GM18511 (cell line): Measurements from ENCODE around the gene TRHDE.

Experiments
- ATAC-seq: cut with Tn5 transposase; IDR thresholded peaks from one replicate; pipeline ENCODE4 v1.9.1; 2021; ENCODE audit warnings: mild to moderate bottlenecking, moderate library complexity; ENCODE audit not compliant: unreplicated experiment

Gene TRHDE, protein sequence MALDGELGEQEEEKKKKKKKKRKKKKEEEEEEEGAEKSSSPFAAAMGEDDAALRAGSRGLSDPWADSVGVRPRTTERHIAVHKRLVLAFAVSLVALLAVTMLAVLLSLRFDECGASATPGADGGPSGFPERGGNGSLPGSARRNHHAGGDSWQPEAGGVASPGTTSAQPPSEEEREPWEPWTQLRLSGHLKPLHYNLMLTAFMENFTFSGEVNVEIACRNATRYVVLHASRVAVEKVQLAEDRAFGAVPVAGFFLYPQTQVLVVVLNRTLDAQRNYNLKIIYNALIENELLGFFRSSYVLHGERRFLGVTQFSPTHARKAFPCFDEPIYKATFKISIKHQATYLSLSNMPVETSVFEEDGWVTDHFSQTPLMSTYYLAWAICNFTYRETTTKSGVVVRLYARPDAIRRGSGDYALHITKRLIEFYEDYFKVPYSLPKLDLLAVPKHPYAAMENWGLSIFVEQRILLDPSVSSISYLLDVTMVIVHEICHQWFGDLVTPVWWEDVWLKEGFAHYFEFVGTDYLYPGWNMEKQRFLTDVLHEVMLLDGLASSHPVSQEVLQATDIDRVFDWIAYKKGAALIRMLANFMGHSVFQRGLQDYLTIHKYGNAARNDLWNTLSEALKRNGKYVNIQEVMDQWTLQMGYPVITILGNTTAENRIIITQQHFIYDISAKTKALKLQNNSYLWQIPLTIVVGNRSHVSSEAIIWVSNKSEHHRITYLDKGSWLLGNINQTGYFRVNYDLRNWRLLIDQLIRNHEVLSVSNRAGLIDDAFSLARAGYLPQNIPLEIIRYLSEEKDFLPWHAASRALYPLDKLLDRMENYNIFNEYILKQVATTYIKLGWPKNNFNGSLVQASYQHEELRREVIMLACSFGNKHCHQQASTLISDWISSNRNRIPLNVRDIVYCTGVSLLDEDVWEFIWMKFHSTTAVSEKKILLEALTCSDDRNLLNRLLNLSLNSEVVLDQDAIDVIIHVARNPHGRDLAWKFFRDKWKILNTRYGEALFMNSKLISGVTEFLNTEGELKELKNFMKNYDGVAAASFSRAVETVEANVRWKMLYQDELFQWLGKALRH

GRCh38 chr12:72272091-72272661 is at the start of gene TRHDE:
Gene TRHDE (plus strand): TSS chr12:72272370. CDS start chr12:72272644, 274 bp downstream.
- ATAC-seq: no peak

GRCh38 chr12:72226510-72226909 is 45.7 kb upstream of the TRHDE start:
- ATAC-seq: no peak

DNA sequence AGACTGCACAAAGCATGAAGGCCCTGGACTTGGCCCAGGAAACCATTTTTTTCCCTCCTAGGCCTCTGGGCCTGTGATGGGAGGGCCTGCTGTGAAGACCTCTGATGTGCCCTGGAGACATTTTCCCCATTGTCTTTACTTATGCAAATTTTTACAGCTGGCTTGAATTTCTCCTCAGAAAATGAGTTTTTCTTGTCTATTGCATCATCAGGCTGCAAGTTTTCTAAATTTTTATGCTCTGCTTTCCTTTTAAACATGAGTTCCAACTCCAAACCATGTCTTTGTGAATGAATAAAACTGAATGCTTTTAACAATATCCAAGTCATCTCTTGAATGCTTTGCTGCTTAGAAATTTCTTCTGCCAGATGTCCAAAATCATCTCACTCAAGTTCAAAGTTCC is 43.7 kb upstream of the TRHDE start:
- no peak for ATAC-seq

- ATAC-seq: no peak
Measured at GRCh38 chr12:72230589-72230988, 41.6 kb upstream of the TRHDE start.

GRCh38 chr12:72234886-72235285 is 37.3 kb upstream of the TRHDE start:
- ATAC-seq: no peak

GRCh38 chr12:72236071-72236705 is 36.0 kb upstream of the TRHDE start:
- no peak for ATAC-seq

DNA sequence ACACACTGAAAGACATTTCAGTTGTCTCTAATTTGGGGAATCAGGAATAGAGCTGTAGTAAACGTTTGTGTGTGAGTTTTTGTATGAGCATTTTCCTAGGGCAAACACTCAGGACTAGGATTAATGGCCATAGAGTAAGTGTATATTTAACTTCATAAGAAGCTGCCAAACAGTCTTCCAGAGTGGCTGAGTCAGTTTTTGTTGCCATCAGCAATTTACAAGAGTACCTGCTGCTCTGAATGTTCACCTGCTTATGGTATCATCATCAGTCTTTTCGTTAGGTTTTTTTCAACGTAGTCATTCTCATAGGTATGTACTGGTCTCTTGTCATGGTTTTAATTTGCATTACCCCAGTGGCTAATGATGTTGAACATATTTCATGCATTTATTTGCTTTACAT is 30.6 kb upstream of the TRHDE start:
- ATAC-seq: no peak

DNA sequence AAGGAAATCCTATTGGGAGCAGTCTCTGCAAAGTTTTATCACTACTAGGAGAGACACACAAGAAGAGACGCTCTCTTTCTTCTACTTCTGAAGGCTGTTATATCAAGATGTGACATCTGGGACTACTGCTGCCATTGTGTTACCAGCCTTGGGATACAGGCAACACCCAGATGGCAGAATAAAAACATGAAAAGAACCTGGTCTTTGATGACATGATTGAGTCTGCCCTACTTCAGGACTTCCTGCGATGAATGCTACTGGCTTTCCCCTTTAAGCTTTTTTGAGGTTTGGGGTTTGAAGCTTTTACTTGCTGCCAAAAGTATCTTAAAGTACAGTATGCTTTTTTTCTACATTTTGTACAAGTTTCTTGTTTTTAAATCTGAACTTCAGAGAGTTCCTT is 29.2 kb upstream of the TRHDE start:
- ATAC-seq: no peak

DNA sequence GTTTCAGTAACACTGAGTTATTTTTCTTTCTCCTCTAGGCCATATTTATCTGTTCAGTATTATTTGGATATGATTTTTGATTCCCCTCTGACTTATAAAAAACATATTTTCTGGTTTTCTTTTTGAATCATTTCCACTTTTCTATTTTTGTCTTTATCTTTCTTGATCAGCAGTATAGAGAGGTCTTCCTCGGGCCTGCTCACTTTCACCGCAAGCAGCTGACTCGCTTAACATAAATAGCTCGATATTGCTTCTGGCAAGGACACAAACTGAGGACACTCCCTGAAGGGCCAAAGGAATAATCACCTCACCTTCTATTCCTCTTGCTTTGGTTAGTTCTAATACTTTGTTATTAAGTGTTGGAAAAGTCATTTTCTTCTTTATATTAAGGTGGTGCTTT is 25.8 kb upstream of the TRHDE start:
- no peak for ATAC-seq

GRCh38 chr12:72250346-72250745 is 21.8 kb upstream of the TRHDE start:
- ATAC-seq: no peak

- ATAC-seq: no peak
Measured at GRCh38 chr12:72256725-72257124, 15.4 kb upstream of the TRHDE start.

DNA sequence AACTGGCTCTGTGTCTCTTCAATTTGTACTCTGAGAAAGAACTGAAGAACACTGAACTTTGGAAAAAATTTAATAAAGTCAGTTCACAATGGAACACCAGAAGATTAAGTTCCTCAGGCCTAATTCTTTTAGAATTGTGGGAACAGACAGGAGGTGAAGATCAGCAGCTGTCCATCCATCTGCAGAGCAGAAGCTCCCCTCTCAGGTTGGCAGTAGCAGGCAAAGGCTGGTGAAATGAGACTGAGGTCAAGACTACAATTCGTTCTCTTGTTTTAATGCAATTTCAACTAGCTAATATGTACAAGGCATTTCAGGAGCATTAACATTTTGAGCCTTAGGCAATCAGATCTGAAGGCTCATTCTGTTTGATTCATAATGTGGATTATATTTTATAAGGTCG is 10.3 kb upstream of the TRHDE start:
- no peak for ATAC-seq

GRCh38 chr12:72264548-72265175 is 7.5 kb upstream of the TRHDE start:
- ATAC-seq: no peak

GRCh38 chr12:72267974-72268373 is 4.2 kb upstream of the TRHDE start:
- no peak for ATAC-seq

DNA sequence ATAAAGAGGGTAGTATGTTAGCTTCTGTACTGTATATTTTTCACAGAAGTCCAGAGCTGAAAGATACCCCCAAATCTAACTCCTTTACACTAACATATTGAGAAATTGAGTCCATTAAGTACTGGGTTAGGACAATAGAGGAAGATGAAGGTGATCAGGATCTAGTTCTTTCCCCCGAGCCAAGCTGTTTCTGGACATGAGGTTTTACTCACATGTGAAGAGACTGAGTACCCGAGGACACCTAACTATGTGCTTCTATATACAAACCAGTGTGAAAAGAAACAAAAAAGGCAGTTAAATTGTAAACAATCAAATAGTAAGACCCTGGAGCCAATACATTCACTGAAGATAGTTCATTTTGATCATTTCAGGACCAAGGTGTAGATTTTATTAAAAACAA is 3.8 kb upstream of the TRHDE start:
- ATAC-seq: no peak

DNA sequence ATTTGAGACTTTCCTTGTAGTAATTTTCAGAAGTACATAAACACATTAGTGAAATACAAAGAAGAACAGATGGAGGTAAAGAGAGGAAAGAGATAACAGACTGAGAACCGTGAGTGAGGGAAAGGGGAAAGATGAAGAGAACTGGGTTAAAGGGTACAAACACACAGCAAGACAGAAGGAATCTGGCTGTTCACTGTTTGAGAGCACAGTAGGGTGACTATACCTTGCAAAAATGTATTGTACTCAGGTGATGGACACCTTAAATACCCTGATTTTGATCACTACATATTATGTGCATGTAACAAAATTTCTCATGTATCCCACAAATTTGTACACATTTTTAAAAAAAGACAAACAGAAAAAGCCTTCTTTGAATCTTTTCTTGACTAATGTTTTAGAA is 2.7 kb upstream of the TRHDE start:
- ATAC-seq: no peak

DNA sequence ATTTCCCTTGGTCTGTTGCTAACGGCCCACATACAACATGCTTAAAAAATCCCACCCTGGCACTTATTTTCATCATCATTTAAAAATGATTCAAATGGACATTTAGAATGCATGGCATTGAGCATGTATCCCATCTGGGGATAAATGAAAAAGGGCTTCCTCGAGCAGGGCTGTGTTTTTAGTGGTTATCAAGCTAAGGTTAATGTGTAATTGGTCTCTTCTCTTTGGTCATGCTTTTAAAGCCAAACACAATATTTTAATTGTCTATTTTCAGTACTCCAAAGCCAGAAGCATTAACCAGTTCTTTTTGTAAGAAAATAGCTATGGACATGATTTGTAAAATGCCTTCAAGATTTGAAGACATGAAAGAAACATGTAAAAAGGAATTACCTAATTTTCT is 1.9 kb upstream of the TRHDE start:
- ATAC-seq: no peak

DNA sequence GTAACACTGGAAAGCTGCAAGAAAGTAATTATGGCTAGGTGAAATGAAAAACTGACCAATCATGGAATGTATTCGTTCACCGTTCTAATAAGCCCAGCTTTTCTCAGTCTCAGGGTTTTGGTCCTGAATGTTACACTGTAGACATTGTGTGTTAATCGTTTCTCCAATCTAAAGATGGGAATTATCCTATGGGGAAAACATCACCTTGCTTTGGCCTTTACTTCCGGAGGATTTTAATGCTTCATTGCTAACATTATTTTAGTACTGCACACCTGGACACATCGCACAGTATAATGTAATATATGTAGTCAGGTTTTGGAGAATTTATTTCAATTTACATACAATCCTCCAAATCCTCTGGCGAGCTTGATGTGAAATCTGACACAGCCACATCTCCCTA is 1.2 kb upstream of the TRHDE start:
- no peak for ATAC-seq

DNA sequence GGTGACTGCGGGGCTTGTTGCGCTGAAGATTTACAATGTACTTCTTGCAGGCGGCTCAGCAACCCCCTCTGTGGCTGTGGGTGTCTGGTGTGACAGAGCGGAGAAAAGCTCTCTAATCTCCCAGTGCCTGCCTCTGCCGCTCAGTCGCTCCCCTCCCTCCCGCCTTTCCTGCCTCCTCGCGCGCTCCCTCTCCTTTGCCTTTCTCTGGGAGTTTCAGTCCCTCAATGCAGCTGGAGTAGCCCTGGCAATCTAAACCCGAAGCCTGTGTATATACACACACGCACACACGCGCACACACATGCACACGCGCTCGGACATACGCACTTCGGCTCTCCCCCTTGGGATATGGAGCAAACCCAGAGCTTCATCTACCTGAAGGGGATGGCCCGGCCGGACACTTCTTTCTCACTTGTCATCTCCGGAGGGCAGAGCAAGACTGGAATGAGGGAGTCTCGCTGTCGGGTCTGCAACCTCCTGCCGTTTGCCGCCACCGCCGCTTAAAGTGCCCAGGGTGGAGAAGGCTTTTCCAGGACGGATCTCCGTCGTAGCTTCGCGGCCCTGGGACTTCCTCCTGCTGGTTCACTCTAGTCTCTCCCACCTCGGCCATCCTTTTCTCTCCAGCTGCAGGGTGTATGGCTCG is 599 bp upstream of the TRHDE start:
- no peak for ATAC-seq
